ENCODE measurements around the gene MGP. TPM values are rescaled to one million over a fixed set of nuclear protein-coding genes. Genes with fewer than 3 reads are reported as not detected.

MGP gene
- total and polyA plus RNA-seq, 2 experiments from 2014 or later, result 0.60 TPM; not detected in 1

DNA sequence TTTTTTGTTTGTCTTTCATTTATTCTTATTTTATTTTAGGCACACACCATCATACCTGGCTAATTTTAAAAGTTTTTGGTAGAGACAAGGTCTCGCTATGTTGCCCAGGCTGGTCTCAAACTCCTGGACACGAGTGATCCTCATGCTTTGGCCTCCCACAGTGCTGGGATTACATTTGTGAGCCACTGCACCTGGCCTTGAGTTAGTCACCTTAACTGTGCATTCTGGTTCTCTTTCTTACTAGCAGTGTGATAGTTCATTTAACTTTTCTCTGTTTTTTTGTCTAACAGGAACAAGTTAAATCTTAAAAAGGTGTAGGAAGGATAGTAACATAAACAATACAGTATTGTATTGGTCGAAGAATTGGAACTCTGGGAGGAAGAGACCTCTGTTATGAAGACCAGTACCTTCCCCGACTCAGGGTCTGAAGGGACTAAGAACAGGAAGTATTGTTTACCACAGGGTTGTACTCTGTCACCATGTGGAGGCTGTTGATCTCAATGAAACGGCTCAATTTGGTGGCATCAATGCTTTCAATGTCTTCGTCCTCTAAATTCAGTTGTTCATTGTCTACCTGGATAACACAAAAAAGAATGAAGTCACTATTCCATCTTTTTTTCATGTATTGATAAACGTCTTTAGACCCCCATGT is 34.9 kb upstream of the MGP start (continued):
- TF ChIP-seq, protein P1, sequence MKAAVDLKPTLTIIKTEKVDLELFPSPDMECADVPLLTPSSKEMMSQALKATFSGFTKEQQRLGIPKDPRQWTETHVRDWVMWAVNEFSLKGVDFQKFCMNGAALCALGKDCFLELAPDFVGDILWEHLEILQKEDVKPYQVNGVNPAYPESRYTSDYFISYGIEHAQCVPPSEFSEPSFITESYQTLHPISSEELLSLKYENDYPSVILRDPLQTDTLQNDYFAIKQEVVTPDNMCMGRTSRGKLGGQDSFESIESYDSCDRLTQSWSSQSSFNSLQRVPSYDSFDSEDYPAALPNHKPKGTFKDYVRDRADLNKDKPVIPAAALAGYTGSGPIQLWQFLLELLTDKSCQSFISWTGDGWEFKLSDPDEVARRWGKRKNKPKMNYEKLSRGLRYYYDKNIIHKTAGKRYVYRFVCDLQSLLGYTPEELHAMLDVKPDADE (IDR thresholded peaks at IDR 0.05), result no peak
- TF ChIP-seq CREB1 (CRISPR knock-in tag; IDR thresholded peaks at IDR 0.05; ENCODE audit: low read depth) (no peak), EZH2phosphoT487 (IDR thresholded peaks at IDR 0.05; ENCODE audit: unreplicated experiment) (no peak)
- TF ChIP-seq, protein P2, sequence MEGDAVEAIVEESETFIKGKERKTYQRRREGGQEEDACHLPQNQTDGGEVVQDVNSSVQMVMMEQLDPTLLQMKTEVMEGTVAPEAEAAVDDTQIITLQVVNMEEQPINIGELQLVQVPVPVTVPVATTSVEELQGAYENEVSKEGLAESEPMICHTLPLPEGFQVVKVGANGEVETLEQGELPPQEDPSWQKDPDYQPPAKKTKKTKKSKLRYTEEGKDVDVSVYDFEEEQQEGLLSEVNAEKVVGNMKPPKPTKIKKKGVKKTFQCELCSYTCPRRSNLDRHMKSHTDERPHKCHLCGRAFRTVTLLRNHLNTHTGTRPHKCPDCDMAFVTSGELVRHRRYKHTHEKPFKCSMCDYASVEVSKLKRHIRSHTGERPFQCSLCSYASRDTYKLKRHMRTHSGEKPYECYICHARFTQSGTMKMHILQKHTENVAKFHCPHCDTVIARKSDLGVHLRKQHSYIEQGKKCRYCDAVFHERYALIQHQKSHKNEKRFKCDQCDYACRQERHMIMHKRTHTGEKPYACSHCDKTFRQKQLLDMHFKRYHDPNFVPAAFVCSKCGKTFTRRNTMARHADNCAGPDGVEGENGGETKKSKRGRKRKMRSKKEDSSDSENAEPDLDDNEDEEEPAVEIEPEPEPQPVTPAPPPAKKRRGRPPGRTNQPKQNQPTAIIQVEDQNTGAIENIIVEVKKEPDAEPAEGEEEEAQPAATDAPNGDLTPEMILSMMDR (conservative IDR thresholded peaks at IDR 0.05; ENCODE audit: low read depth in 2 of 2), result no peak

DNA sequence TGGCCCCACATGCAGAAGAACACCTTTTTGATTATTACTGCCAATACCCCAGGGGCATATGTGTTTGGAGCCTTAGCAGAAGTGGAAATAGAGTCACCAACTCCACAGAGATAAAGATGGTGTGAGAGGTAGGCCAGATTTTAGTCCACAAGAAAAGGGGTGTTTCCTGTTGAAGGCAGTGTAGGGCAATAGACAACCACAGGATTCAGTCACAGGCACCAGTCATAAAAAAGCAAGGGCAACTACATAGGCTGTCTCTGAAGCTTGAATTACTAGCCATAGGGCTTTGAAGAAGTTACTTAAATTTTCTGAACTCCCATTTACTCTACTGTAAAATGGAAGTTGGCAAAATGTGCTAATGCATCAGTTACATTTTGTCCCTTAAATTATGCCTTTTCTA is 33.8 kb upstream of the MGP start:
- Histone ChIP-seq H2AFZ (no peak overlapping the region), H3K27me3 (ENCODE audit: insufficient read depth) (no peaks in the 10 kb centered on the region), H3K4me1 (ENCODE audit: insufficient read depth) (no peaks in the 10 kb centered on the region), H3K79me2 (replicated peaks; ENCODE audit: insufficient read depth) (no peaks in the 10 kb centered on the region), H3K4me2 (no peak overlapping the region), H4K20me1 (replicated peaks; ENCODE audit: insufficient read depth) (no peaks in the 10 kb centered on the region), H3K27ac (ENCODE audit: low read depth) (no peak overlapping the region), H3K9me2 (ENCODE audit: insufficient read depth) (peaks cover 10% of the 10 kb centered on the region; the same call in 1 of the 2 replicates), H3K36me3 (ENCODE audit: insufficient read depth) (no peaks in the 10 kb centered on the region), H3K4me3 (no peak overlapping the region), H3F3A (replicated peaks; ENCODE audit: low read depth) (no peaks in the 10 kb centered on the region)
- Mint-ChIP-seq H3K4me3 (no peak overlapping the region), H3K27me3 (ENCODE audit: insufficient read depth, low read depth, poor library complexity) (peaks cover 2% of the 10 kb centered on the region), H3K4me1 (no peaks in the 10 kb centered on the region), H3K36me3 (ENCODE audit: low read depth) (no peaks in the 10 kb centered on the region), H3K9me3 (no peaks in the 10 kb centered on the region), H3K27ac (no peak overlapping the region)
- DNase-seq (ENCODE audit: low spot score) (no peak), ATAC-seq (no peak)
- TF ChIP-seq NANOG (IDR thresholded peaks at IDR 0.05; ENCODE audit: borderline replicate concordance), result no peak
- no peak for TF ChIP-seq ZNF114 (CRISPR knock-in tag; IDR thresholded peaks at IDR 0.05)
- TF ChIP-seq, protein P3, sequence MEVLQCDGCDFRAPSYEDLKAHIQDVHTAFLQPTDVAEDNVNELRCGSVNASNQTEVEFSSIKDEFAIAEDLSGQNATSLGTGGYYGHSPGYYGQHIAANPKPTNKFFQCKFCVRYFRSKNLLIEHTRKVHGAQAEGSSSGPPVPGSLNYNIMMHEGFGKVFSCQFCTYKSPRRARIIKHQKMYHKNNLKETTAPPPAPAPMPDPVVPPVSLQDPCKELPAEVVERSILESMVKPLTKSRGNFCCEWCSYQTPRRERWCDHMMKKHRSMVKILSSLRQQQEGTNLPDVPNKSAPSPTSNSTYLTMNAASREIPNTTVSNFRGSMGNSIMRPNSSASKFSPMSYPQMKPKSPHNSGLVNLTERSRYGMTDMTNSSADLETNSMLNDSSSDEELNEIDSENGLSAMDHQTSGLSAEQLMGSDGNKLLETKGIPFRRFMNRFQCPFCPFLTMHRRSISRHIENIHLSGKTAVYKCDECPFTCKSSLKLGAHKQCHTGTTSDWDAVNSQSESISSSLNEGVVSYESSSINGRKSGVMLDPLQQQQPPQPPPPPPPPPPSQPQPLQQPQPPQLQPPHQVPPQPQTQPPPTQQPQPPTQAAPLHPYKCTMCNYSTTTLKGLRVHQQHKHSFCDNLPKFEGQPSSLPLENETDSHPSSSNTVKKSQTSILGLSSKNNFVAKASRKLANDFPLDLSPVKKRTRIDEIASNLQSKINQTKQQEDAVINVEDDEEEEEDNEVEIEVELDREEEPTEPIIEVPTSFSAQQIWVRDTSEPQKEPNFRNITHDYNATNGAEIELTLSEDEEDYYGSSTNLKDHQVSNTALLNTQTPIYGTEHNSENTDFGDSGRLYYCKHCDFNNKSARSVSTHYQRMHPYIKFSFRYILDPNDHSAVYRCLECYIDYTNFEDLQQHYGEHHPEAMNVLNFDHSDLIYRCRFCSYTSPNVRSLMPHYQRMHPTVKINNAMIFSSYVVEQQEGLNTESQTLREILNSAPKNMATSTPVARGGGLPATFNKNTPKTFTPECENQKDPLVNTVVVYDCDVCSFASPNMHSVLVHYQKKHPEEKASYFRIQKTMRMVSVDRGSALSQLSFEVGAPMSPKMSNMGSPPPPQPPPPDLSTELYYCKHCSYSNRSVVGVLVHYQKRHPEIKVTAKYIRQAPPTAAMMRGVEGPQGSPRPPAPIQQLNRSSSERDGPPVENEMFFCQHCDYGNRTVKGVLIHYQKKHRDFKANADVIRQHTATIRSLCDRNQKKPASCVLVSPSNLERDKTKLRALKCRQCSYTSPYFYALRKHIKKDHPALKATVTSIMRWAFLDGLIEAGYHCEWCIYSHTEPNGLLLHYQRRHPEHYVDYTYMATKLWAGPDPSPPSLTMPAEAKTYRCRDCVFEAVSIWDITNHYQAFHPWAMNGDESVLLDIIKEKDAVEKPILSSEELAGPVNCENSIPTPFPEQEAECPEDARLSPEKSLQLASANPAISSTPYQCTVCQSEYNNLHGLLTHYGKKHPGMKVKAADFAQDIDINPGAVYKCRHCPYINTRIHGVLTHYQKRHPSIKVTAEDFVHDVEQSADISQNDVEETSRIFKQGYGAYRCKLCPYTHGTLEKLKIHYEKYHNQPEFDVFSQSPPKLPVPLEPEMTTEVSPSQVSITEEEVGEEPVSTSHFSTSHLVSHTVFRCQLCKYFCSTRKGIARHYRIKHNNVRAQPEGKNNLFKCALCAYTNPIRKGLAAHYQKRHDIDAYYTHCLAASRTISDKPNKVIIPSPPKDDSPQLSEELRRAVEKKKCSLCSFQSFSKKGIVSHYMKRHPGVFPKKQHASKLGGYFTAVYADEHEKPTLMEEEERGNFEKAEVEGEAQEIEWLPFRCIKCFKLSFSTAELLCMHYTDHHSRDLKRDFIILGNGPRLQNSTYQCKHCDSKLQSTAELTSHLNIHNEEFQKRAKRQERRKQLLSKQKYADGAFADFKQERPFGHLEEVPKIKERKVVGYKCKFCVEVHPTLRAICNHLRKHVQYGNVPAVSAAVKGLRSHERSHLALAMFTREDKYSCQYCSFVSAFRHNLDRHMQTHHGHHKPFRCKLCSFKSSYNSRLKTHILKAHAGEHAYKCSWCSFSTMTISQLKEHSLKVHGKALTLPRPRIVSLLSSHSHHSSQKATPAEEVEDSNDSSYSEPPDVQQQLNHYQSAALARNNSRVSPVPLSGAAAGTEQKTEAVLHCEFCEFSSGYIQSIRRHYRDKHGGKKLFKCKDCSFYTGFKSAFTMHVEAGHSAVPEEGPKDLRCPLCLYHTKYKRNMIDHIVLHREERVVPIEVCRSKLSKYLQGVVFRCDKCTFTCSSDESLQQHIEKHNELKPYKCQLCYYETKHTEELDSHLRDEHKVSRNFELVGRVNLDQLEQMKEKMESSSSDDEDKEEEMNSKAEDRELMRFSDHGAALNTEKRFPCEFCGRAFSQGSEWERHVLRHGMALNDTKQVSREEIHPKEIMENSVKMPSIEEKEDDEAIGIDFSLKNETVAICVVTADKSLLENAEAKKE (CRISPR knock-in tag; IDR thresholded peaks at IDR 0.05), result no peak
- TF ChIP-seq, protein P4, sequence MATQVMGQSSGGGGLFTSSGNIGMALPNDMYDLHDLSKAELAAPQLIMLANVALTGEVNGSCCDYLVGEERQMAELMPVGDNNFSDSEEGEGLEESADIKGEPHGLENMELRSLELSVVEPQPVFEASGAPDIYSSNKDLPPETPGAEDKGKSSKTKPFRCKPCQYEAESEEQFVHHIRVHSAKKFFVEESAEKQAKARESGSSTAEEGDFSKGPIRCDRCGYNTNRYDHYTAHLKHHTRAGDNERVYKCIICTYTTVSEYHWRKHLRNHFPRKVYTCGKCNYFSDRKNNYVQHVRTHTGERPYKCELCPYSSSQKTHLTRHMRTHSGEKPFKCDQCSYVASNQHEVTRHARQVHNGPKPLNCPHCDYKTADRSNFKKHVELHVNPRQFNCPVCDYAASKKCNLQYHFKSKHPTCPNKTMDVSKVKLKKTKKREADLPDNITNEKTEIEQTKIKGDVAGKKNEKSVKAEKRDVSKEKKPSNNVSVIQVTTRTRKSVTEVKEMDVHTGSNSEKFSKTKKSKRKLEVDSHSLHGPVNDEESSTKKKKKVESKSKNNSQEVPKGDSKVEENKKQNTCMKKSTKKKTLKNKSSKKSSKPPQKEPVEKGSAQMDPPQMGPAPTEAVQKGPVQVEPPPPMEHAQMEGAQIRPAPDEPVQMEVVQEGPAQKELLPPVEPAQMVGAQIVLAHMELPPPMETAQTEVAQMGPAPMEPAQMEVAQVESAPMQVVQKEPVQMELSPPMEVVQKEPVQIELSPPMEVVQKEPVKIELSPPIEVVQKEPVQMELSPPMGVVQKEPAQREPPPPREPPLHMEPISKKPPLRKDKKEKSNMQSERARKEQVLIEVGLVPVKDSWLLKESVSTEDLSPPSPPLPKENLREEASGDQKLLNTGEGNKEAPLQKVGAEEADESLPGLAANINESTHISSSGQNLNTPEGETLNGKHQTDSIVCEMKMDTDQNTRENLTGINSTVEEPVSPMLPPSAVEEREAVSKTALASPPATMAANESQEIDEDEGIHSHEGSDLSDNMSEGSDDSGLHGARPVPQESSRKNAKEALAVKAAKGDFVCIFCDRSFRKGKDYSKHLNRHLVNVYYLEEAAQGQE (IDR thresholded peaks at IDR 0.05; ENCODE audit: unreplicated experiment), result no peak
- no peak for TF ChIP-seq POLR2AphosphoS5 (IDR thresholded peaks at IDR 0.05; ENCODE audit: low read depth)
- TF ChIP-seq JUNB (IDR thresholded peaks at IDR 0.05; ENCODE audit: unreplicated experiment), result no peak
- TF ChIP-seq EZH2phosphoT487 (IDR thresholded peaks at IDR 0.05; ENCODE audit: unreplicated experiment), result no peak
- TF ChIP-seq, protein P1 (IDR thresholded peaks at IDR 0.05), result no peak
- TF ChIP-seq ZNF331 (CRISPR knock-in tag; IDR thresholded peaks at IDR 0.05; ENCODE audit: low read depth), result no peak

Measured in GM23338 (cell line).